ENCODE results near the gene HNRNPK. TPM values are rescaled to one million over a fixed set of nuclear protein-coding genes. Genes with fewer than 3 reads are reported as not detected.
A peak's percentile ranks its signal among the peaks of the same experiment; 100 is the strongest.

HNRNPK gene
- total and polyA plus RNA-seq, 7 experiments from 2014 or later: 537 to 958 (median 625) TPM

GRCh38 chr9:83920927-83921707, 58.9 kb downstream of the HNRNPK start, which contains the start of gene KIF27:
Gene KIF27 (minus strand): TSS chr9:83921432. CDS start chr9:83915591, 5,841 bp downstream.
- CTCF ChIA-PET: interaction anchor here (0.6 to 1.4 kb wide), 7 partner anchors 9 to 283 kb away, joined by 3 to 5 read pairs (median 4); partner anchors contain the start of genes HNRNPK and RMI1
- peaks cover 4 to 8% of the 10 kb centered on the region in 2 donors for H3K4me1 ChIP-seq (ENCODE audit: control insufficient read depth in 2 of 2, insufficient read depth in 2 of 2, low read length in 2 of 2)
- H3K9me3 ChIP-seq (ENCODE audit: control insufficient read depth in 2 of 3, low read length in 3 of 3): no peaks in the 10 kb centered on the region
- peak; percentile 91 to 99 (median 93) for DNase-seq
- Mint-ChIP-seq H3K36me3 (no peaks in the 10 kb centered on the region), H3K4me3 (peak within 1 kb of the TSS; percentile 87 to 96 (median 92)), H3K4me1 (peaks cover 0 to 20% (median 13%) of the 10 kb centered on the region in 7 donors), H3K27me3 (no peaks in the 10 kb centered on the region), H3K9me3 (no peaks in the 10 kb centered on the region), H3K27ac (peak within 1 kb of the TSS; percentile 89 to 98 (median 96))
- H3K27me3 ChIP-seq (ENCODE audit: control insufficient read depth in 2 of 2, insufficient read depth in 2 of 2, low read length in 2 of 2): no peaks in the 10 kb centered on the region
- intact Hi-C loops (cut with micrococcal nuclease): loop anchor here (1.0 to 10.0 kb wide), 13 partner anchors 11 to 1884 kb away; partner anchors contain the start of genes GKAP1 (in 2 of the 2), HNRNPK (in 2 of the 2), IDNK (in 2 of the 2) and RMI1 (in 2 of the 2)
- ATAC-seq: peak; percentile 94
- peak within 1 kb of the TSS; percentile 96 for H3K27ac ChIP-seq (ENCODE audit: low read depth, low read length)
- H3K36me3 ChIP-seq (ENCODE audit: control insufficient read depth in 2 of 3, insufficient read depth in 3 of 3, low read length in 3 of 3): no peaks in the 10 kb centered on the region
- POLR2A ChIA-PET: interaction anchor here (0.6 to 4.6 kb wide), 8 partner anchors 12 to 1661 kb away, joined by 3 to 44 read pairs (median 4); partner anchors contain the start of genes HNRNPK, IDNK, RMI1 and UBQLN1
- peak within 1 kb of the TSS; percentile 59 for H3K4me3 ChIP-seq (ENCODE audit: low read length)

DNA sequence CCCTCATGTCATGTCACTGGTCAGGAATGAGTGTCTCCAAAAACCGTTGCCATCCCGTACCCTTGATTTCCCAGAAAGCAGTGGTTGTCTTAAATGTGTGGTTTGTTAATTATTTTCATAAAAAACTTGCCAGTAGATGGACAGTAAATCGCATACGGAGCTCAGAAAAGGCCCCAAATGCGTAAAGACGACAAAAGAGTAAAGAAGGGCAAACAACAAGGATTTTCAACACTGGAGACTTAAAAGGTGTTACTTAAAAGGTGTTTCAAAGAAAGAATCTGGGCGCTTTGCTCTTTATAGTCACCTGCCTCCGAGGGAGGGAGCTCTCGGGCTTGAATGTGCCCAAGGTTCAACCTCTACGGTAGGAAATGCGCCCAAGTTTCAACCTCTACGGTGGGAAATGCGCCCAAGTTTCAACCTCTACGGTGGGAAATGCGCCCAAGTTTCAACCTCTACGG, 59.5 kb downstream of the HNRNPK start:
- Mint-ChIP-seq H3K36me3 (no peaks in the 10 kb centered on the region), H3K4me1 (peaks cover 0 to 20% (median 13%) of the 10 kb centered on the region in 7 donors), H3K9me3 (no peaks in the 10 kb centered on the region), H3K27ac (peak overlapping the region; percentile 89 to 98 (median 94)), H3K27me3 (no peaks in the 10 kb centered on the region), H3K4me3 (peak overlapping the region; percentile 85 to 94 (median 90))
- Histone ChIP-seq H3K4me3 (ENCODE audit: low read length) (peak overlapping the region; percentile 59), H3K9me3 (ENCODE audit: control insufficient read depth in 2 of 3, low read length in 3 of 3) (no peaks in the 10 kb centered on the region), H3K4me1 (ENCODE audit: control insufficient read depth in 2 of 2, insufficient read depth in 2 of 2, low read length in 2 of 2) (peaks cover 4 to 8% of the 10 kb centered on the region in 2 donors), H3K27me3 (ENCODE audit: control insufficient read depth in 2 of 2, insufficient read depth in 2 of 2, low read length in 2 of 2) (no peaks in the 10 kb centered on the region), H3K27ac (ENCODE audit: low read depth, low read length) (peak overlapping the region; percentile 96), H3K36me3 (ENCODE audit: control insufficient read depth in 2 of 3, insufficient read depth in 3 of 3, low read length in 3 of 3) (no peaks in the 10 kb centered on the region)
- ATAC-seq (peak; percentile 47), DNase-seq (peak in 3 of 9 donors; percentile 56 to 77 (median 63))
- intact Hi-C loops (cut with micrococcal nuclease): loop anchor here (1.0 to 10.0 kb wide), 6 partner anchors 18 to 1884 kb away; partner anchors contain the start of gene AGTPBP1 (in 1 of the 2)
- ChIA-PET CTCF (interaction anchor here (0.6 to 1.4 kb wide), 4 partner anchors 17 to 284 kb away, joined by 3 to 4 read pairs (median 3); partner anchors contain the start of genes HNRNPK and RMI1), POLR2A (interaction anchor here (0.6 to 4.6 kb wide), 6 partner anchors 40 to 340 kb away, joined by 4 to 44 read pairs (median 6); partner anchors contain the start of genes HNRNPK, IDNK, RMI1 and UBQLN1)

GRCh38 chr9:83919111-83919510, 60.9 kb downstream of the HNRNPK start:
- intact Hi-C loops (cut with micrococcal nuclease): no loop called here
- POLR2A ChIA-PET: interaction anchor here (4.6 kb wide), 1 partner anchor 61 kb away, joined by 44 read pairs; the partner anchor contains the start of genes HNRNPK and RMI1
- Histone ChIP-seq H3K27ac (ENCODE audit: low read depth, low read length) (no peak overlapping the region), H3K27me3 (ENCODE audit: control insufficient read depth in 2 of 2, insufficient read depth in 2 of 2, low read length in 2 of 2) (no peaks in the 10 kb centered on the region), H3K36me3 (ENCODE audit: control insufficient read depth in 2 of 3, insufficient read depth in 3 of 3, low read length in 3 of 3) (no peaks in the 10 kb centered on the region), H3K4me3 (ENCODE audit: low read length) (no peak overlapping the region), H3K4me1 (ENCODE audit: control insufficient read depth in 2 of 2, insufficient read depth in 2 of 2, low read length in 2 of 2) (peaks cover 4 to 8% of the 10 kb centered on the region in 2 donors), H3K9me3 (ENCODE audit: control insufficient read depth in 2 of 3, low read length in 3 of 3) (no peaks in the 10 kb centered on the region)
- no peak for DNase-seq
- Mint-ChIP-seq H3K27me3 (no peaks in the 10 kb centered on the region), H3K4me1 (peaks cover 0 to 20% (median 13%) of the 10 kb centered on the region in 7 donors), H3K9me3 (no peaks in the 10 kb centered on the region), H3K4me3 (peak overlapping the region in 1 of 10 donors; percentile 6), H3K36me3 (no peaks in the 10 kb centered on the region), H3K27ac (peak overlapping the region in 6 of 9 donors; percentile 18 to 89 (median 56))
- CTCF ChIA-PET: no interaction called here
- no peak for ATAC-seq

Small RNAs within 50 kb of the gene (microRNA-seq; reads per million reads assigned to microRNA genes)
- 184 reads per million, percentile 63 among the genes with 10 or more reads in this experiment for gene MIR7-1 (ENCODE audit: borderline microRNAs expressed)

Other genes with a start within 250 kb of the HNRNPK start
- 10 to 100 TPM in 2 of 5 experiments, 1 to 10 TPM in 3; 2.9 to 16.2 (median 8.7) TPM for gene GKAP1, start 162.4 kb downstream of the HNRNPK start, total RNA-seq
- gene GKAP1, start 162.4 kb downstream of the HNRNPK start, polyA plus RNA-seq: 1 to 10 TPM; 4.5 to 6.0 TPM
- gene KIF27, start 58.8 kb downstream of the HNRNPK start, total RNA-seq: 1 to 10 TPM; 3.5 to 6.7 (median 5.3) TPM
- gene KIF27, start 58.8 kb downstream of the HNRNPK start, polyA plus RNA-seq: 1 to 10 TPM; 1.3 to 2.0 TPM
- gene RMI1, start 590 bp upstream of the HNRNPK start, total RNA-seq: 10 to 100 TPM in 1 of 5 experiments, 1 to 10 TPM in 4; 1.6 to 24.8 (median 5.2) TPM
- 1 to 10 TPM; 5.8 to 6.7 TPM for gene RMI1, start 590 bp upstream of the HNRNPK start, polyA plus RNA-seq